ENCODE measurements around the gene TPRG1L.

Gene TPRG1L

DNA sequence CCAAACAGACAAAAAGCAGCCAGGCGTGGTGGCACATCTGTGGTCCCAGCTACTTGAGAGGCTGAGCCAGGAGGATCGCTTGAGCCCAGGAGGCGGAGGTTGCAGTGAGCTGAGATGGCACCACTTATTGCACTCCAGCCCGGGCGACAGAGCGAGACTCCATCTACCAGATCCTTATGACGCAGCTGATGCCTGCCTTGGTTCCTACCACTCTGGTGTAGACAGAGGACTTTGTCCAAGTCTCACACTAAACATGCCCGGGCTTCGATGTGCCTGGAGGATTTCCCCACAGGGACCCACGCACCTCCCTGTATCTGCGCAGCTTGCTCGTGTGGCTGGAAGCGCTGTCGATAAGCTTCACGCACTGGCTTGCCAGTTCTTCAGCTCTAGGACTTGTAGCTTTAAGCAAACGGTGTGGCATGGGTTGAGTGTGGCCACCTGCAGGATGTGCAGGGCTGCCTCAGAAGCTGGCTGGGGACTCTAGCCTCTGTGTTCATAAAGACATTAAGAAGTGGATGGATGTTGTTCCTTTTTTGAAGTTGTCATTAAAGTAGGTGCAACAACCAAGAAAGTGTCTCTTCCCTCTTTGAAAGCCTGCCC, 4.8 kb downstream of the TPRG1L start:
- CTCF ChIA-PET: interaction anchor here (0.6 to 2.3 kb wide), 6 partner anchors 9 to 167 kb away, joined by 3 to 9 read pairs (median 6); no protein-coding TSS in a partner anchor
- POLR2A ChIA-PET: no interaction called here
- Histone ChIP-seq H3K4me1 (ENCODE audit: control insufficient read depth, insufficient read depth, low read length) (no peaks in the 10 kb centered on the region), H3K9me3 (ENCODE audit: control insufficient read depth, insufficient read depth, low read depth, low read length) (no peaks in the 10 kb centered on the region), H3K4me3 (ENCODE audit: low read depth, low read length) (no peak overlapping the region), H3K36me3 (ENCODE audit: control insufficient read depth in 2 of 2, insufficient read depth in 1 of 2, low read length in 2 of 2) (peaks cover 13 to 79% of the 10 kb centered on the region in 2 experiments), H3K27ac (ENCODE audit: extremely low read depth, low read depth, low read length) (no peak overlapping the region)
- TF ChIP-seq, protein P1, sequence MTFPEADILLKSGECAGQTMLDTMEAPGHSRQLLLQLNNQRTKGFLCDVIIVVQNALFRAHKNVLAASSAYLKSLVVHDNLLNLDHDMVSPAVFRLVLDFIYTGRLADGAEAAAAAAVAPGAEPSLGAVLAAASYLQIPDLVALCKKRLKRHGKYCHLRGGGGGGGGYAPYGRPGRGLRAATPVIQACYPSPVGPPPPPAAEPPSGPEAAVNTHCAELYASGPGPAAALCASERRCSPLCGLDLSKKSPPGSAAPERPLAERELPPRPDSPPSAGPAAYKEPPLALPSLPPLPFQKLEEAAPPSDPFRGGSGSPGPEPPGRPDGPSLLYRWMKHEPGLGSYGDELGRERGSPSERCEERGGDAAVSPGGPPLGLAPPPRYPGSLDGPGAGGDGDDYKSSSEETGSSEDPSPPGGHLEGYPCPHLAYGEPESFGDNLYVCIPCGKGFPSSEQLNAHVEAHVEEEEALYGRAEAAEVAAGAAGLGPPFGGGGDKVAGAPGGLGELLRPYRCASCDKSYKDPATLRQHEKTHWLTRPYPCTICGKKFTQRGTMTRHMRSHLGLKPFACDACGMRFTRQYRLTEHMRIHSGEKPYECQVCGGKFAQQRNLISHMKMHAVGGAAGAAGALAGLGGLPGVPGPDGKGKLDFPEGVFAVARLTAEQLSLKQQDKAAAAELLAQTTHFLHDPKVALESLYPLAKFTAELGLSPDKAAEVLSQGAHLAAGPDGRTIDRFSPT (tag by site-specific recombination; IDR thresholded peaks at IDR 0.05): no peak
- TF ChIP-seq ZBTB21 (tag by site-specific recombination; IDR thresholded peaks at IDR 0.05) (no peak), ZNF2 (tag by site-specific recombination; IDR thresholded peaks at IDR 0.05) (no peak), ZNF677 (tag by site-specific recombination; IDR thresholded peaks at IDR 0.05) (no peak), ZNF830 (tag by site-specific recombination; IDR thresholded peaks at IDR 0.05; ENCODE audit: low read depth) (no peak), ZNF501 (tag by site-specific recombination; IDR thresholded peaks at IDR 0.05) (no peak), ZSCAN30 (tag by site-specific recombination; IDR thresholded peaks at IDR 0.05) (no peak), ZNF626 (tag by site-specific recombination; IDR thresholded peaks at IDR 0.05) (no peak), ZFHX2 (tag by site-specific recombination; conservative IDR thresholded peaks at IDR 0.05) (no peak), ZNF174 (tag by site-specific recombination; IDR thresholded peaks at IDR 0.05) (no peak), ZNF248 (tag by site-specific recombination; IDR thresholded peaks at IDR 0.05) (no peak), ZNF114 (tag by site-specific recombination; IDR thresholded peaks at IDR 0.05) (no peak), SCRT1 (tag by site-specific recombination; IDR thresholded peaks at IDR 0.05; ENCODE audit: borderline replicate concordance) (no peak), MYNN (tag by site-specific recombination; IDR thresholded peaks at IDR 0.05; ENCODE audit: borderline replicate concordance) (no peak)
- TF ChIP-seq, protein P2, sequence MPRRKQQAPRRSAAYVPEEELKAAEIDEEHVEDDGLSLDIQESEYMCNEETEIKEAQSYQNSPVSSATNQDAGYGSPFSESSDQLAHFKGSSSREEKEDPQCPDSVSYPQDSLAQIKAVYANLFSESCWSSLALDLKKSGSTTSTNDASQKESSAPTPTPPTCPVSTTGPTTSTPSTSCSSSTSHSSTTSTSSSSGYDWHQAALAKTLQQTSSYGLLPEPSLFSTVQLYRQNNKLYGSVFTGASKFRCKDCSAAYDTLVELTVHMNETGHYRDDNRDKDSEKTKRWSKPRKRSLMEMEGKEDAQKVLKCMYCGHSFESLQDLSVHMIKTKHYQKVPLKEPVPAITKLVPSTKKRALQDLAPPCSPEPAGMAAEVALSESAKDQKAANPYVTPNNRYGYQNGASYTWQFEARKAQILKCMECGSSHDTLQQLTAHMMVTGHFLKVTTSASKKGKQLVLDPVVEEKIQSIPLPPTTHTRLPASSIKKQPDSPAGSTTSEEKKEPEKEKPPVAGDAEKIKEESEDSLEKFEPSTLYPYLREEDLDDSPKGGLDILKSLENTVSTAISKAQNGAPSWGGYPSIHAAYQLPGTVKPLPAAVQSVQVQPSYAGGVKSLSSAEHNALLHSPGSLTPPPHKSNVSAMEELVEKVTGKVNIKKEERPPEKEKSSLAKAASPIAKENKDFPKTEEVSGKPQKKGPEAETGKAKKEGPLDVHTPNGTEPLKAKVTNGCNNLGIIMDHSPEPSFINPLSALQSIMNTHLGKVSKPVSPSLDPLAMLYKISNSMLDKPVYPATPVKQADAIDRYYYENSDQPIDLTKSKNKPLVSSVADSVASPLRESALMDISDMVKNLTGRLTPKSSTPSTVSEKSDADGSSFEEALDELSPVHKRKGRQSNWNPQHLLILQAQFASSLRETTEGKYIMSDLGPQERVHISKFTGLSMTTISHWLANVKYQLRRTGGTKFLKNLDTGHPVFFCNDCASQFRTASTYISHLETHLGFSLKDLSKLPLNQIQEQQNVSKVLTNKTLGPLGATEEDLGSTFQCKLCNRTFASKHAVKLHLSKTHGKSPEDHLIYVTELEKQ (tag by site-specific recombination; IDR thresholded peaks at IDR 0.05; ENCODE audit: borderline replicate concordance): no peak

DNA sequence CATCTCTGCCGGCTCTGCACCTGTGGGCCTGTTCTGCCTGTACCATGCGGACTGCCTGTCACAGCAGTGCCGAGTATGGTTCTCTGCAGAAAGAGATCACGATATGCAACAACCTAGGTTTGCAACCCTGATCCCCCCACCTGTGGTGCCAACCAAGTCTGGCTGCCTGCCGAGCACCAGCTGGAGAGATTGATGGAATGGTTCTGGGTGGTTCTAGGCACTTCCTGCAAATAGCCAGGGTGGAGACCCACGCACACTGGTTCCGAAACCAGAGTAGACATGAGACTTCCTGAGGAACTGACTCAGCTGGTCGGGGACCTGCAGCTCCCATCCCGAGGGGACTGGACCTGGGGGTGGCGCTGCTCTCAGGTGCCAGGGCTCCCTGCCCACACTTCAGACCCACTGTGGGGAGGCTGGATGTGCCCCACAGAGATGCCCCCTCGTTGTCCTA, 5.4 kb downstream of the TPRG1L start:
- ChIA-PET CTCF (interaction anchor here (2.2 to 2.3 kb wide), 2 partner anchors 10 to 11 kb away, joined by 7 to 9 read pairs; no protein-coding TSS in a partner anchor), POLR2A (no interaction called here)
- Histone ChIP-seq H3K4me1 (ENCODE audit: control insufficient read depth, insufficient read depth, low read length) (no peaks in the 10 kb centered on the region), H3K36me3 (ENCODE audit: control insufficient read depth in 2 of 2, insufficient read depth in 1 of 2, low read length in 2 of 2) (peaks cover 13 to 84% of the 10 kb centered on the region in 2 experiments), H3K4me3 (ENCODE audit: low read depth, low read length) (no peak overlapping the region), H3K9me3 (ENCODE audit: control insufficient read depth, insufficient read depth, low read depth, low read length) (no peaks in the 10 kb centered on the region), H3K27ac (ENCODE audit: extremely low read depth, low read depth, low read length) (no peak overlapping the region)
- TF ChIP-seq ZSCAN23 (tag by site-specific recombination; IDR thresholded peaks at IDR 0.05) (no peak), ZNF600 (tag by site-specific recombination; IDR thresholded peaks at IDR 0.05) (0 out of 2 replicates have a peak, but pooled peaks have one; percentile 20), SCRT1 (tag by site-specific recombination; IDR thresholded peaks at IDR 0.05; ENCODE audit: borderline replicate concordance) (0 out of 2 replicates have a peak, but pooled peaks have one; percentile 37), SCRT2 (tag by site-specific recombination; IDR thresholded peaks at IDR 0.05) (peak; percentile 66), ZNF610 (tag by site-specific recombination; IDR thresholded peaks at IDR 0.05; ENCODE audit: borderline replicate concordance) (no peak)
